ENCODE data around the gene TRIO.
A peak's percentile ranks its signal among the peaks of the same experiment; 100 is the strongest.

The TRIO gene

DNA sequence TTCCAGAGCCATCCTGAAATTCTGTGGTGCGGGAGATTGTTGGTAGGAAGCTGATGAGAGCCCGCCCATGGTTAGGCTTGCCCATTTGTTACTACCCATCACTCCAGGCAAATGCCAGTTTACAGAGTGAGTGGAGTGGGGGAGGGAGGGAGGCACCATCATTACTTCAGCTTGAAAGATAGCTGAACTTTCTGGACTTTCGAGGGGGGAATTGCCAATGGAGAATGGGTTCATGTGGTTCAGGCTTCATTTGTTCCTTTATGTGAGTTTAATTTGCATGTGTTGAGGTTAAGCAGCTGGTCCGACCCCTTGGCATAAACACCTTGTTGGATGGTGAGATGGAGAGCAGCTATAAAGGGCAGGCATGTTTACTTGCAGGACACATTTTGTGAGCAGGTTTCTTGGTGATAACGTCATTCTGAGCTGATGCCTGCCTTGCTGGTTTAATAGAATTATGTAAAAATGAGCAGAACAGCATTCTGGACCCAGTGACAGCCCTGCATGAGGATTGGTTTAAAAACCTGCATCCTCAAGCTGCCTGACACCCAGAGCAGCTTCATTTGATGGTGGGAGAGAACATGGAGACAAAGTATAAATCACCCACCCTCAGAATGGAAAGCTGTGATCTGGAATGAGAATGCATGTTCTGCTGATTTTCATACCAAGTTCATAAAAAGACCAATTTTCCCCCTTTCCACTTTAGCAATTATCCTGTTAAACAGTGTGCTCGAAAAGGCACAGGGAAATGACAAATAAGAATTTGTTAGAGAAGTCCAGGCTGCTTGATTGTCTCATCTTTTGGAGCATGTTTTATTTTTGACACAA is 106.3 kb downstream of the TRIO start:
- no peak for DNase-seq (ENCODE audit: low read depth)
- in situ Hi-C loops (cut with HindIII; ENCODE audit: low sequenced_read_pairs) = no loop called here
- TF ChIP-seq, protein P1, sequence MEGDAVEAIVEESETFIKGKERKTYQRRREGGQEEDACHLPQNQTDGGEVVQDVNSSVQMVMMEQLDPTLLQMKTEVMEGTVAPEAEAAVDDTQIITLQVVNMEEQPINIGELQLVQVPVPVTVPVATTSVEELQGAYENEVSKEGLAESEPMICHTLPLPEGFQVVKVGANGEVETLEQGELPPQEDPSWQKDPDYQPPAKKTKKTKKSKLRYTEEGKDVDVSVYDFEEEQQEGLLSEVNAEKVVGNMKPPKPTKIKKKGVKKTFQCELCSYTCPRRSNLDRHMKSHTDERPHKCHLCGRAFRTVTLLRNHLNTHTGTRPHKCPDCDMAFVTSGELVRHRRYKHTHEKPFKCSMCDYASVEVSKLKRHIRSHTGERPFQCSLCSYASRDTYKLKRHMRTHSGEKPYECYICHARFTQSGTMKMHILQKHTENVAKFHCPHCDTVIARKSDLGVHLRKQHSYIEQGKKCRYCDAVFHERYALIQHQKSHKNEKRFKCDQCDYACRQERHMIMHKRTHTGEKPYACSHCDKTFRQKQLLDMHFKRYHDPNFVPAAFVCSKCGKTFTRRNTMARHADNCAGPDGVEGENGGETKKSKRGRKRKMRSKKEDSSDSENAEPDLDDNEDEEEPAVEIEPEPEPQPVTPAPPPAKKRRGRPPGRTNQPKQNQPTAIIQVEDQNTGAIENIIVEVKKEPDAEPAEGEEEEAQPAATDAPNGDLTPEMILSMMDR (IDR thresholded peaks at IDR 0.05; ENCODE audit: low read depth, low read length, missing control alignments) = no peak
- H3K4me3 ChIP-seq (ENCODE audit: low read depth, low read length) = no peak overlapping the region

DNA sequence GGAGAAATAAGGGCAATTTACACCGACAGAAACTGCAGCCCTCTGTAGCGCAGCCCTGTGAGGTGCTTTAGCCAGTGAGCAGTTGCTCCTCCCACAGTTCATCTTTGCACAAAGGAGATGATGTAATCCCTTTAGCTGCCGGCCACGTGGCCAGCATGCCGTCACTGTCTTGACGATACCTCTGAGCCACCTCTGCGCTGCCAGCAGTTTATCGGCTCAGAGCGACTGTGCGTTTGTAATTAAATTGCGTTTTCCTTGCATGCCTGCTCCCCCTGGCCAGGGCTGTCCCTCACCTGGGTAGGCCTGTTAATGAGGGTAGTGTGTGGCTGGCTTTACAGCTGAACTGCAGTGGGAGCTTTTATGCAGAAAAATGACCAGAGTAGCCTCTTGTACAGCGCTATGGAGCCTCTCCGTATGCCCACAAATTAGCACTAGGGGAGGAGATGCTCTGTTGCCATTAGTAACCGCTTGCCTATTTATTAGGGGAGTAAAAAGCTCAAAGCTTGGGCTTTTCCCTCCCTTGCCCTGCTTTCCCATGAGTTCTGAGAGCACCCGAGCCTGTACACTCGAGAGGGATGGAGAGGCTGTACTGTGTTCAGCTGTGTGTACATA is 107.0 kb downstream of the TRIO start:
- TF ChIP-seq, protein P1 (IDR thresholded peaks at IDR 0.05; ENCODE audit: low read depth, low read length, missing control alignments) = no peak
- peak; percentile 60 for DNase-seq (ENCODE audit: low read depth)
- H3K4me3 ChIP-seq (ENCODE audit: low read depth, low read length) = no peak overlapping the region
- in situ Hi-C loops (cut with HindIII; ENCODE audit: low sequenced_read_pairs) = no loop called here

DNA sequence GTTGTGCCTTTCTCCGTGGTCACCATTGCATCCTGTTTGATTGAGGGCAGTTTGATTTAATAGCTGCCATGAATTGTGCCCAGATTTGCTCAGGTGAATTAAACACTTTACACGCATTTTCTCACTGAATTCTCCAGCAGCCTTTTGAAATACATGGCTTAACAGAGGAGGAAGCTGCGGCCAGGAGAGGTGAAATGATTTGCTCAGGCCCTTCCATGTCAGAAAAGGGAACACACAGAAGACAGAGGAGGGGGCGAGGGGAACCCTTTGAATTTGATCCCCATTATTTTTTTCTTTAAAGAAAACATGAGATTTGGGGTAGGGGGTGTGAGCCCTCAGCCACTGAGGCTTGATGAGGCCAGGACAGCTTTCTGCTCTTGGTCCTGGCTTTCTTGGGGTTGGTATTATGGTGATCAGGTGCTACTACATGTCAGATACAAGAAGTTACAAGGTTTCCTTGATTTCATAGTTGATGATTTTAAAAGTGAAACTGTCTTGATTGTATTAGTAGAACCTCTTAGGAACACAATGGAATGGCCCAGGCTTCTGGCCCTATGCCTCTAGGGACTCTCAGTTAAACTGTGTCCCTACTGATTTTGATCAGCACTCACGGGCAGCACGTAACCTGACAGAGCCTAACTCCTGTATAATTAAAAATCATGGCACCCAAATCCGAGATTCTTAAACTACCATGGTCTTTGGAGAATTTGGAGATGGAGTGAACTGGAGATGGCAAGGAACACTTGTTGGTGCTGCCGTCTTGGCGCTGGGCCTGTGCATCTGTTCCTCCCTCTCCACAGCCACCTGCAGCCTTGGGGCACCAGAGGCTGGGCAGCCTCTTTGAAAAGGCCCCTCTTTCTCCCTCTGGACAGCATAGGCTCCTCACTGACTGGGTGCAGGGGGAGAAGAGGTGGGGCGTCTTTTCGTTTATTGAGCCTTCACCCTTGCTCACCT is 107.9 kb downstream of the TRIO start:
- TF ChIP-seq, protein P1 (IDR thresholded peaks at IDR 0.05; ENCODE audit: low read depth, low read length, missing control alignments) = no peak
- DNase-seq (ENCODE audit: low read depth) = no peak
- H3K4me3 ChIP-seq (ENCODE audit: low read depth, low read length) = no peak overlapping the region
- in situ Hi-C loops (cut with HindIII; ENCODE audit: low sequenced_read_pairs) = no loop called here

DNA sequence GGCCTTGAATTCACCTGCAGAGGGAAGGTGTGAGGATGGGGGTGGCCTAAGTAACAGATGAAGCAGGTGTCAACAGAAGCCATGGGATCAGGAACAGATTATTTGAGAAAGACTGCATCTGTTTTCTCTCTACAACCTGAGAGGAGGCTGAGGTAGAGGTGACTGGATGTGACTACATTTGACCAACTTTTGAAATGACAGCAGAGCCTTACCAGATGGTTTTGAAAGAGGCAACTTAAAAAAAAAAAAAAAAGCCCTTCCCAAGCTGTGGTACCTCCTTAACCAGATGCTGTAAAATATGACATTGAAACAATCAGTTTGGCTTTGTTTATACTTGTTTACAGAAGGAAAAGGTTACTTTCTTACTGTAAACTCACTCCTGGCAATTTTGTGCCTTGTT is 108.6 kb downstream of the TRIO start:
- no peak overlapping the region for H3K4me3 ChIP-seq (ENCODE audit: low read depth, low read length)
- TF ChIP-seq, protein P1 (IDR thresholded peaks at IDR 0.05; ENCODE audit: low read depth, low read length, missing control alignments) = no peak
- no peak for DNase-seq (ENCODE audit: low read depth)
- in situ Hi-C loops (cut with HindIII; ENCODE audit: low sequenced_read_pairs) = no loop called here

DNA sequence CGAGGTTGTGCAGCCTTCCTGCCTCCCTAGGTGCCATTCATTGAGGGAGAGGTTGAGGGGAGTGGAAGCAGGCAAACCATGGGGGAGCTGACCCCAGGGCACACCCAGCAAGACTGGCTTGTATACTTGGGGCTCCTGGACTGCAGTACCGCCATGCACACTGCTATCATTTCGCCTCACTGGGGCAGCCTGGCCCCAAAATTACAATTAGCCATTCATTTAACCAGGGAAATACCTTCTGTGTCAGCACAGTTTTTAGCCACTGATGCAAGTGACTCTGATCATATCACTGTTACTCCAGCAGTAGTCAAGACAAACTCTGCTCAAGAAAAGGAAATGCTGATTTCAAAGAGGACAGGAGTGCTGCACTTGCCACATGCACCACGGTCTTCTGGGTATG is 109.7 kb downstream of the TRIO start:
- H3K4me3 ChIP-seq (ENCODE audit: low read depth, low read length) = no peak overlapping the region
- in situ Hi-C loops (cut with HindIII; ENCODE audit: low sequenced_read_pairs) = no loop called here
- TF ChIP-seq, protein P1 (IDR thresholded peaks at IDR 0.05; ENCODE audit: low read depth, low read length, missing control alignments) = no peak
- no peak for DNase-seq (ENCODE audit: low read depth)

DNA sequence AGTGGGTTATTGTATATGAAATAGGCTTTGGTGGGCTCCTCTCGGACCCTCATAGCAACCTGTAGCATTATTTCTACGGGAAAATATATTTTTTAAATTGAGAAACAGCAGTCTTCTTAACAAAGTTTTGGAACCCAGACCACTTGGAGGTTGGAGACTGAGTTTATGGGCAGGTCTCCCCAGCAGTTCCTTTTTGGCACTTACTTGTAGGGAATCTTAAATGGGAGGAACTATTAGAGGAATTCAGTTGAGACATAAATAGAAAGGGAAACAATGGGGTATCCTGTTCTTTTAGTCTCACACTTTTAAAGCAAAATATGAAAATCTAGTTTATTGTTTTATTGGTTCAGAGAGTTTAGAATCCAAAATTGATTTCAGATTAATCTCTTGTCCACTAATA is 111.5 kb downstream of the TRIO start:
- H3K4me3 ChIP-seq (ENCODE audit: low read depth, low read length) = no peak overlapping the region
- TF ChIP-seq, protein P1 (IDR thresholded peaks at IDR 0.05; ENCODE audit: low read depth, low read length, missing control alignments) = no peak
- in situ Hi-C loops (cut with HindIII; ENCODE audit: low sequenced_read_pairs) = no loop called here
- DNase-seq (ENCODE audit: low read depth) = no peak

All from astrocyte of the cerebellum (primary cell).